Mucosa of stomach (tissue), 1 donor: ENCODE measurements around the gene PXMP4.
A peak's percentile ranks its signal among the peaks of the same experiment; 100 is the strongest.

Source experiments
- H3K27me3 ChIP-seq: one replicate; pipeline ENCODE4 v1.7.0; 2013; ENCODE audit warnings: mild to moderate bottlenecking, low read length; ENCODE audit not compliant: control insufficient read depth, insufficient read depth
- H3K36me3 ChIP-seq: one replicate; pipeline ENCODE4 v1.7.0; 2013; ENCODE audit warnings: low read length; ENCODE audit not compliant: control insufficient read depth, insufficient read depth
- H3K4me1 ChIP-seq: one replicate; pipeline ENCODE4 v1.7.0; 2013; ENCODE audit warnings: mild to moderate bottlenecking, low read length; ENCODE audit not compliant: control insufficient read depth, insufficient read depth
- H3K4me3 ChIP-seq: one replicate; pipeline ENCODE4 v1.7.0; 2013; ENCODE audit warnings: low read length
- H3K9ac ChIP-seq: one replicate; pipeline ENCODE4 v1.7.0; 2013; ENCODE audit warnings: mild to moderate bottlenecking, low read length, moderate library complexity
- H3K9me3 ChIP-seq: one replicate; pipeline ENCODE4 v1.7.0; 2013; ENCODE audit warnings: mild to moderate bottlenecking, low read length, moderate library complexity; ENCODE audit not compliant: control insufficient read depth
- donor health status: Pancreatic carcinoma.

The PXMP4 gene

DNA sequence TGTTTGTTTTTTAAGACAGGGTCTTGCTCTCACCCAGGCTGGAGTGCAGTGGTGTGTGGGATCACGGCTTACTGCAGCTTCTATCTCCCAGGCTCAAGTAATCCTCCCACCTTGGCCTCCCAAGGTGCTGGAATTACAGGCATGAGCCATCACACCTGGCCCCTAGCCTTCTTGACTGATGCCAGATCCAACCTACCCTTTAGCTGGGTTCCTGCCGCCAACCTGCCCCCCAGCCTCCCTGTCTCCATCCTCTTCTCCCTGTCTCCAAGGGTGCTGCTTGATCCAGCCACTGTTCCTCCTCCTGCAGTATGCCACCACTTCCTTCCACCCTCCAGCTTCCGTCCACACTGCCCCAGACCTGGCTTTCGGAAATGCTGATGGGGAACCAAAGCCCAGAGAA lies 61.2 kb downstream of the PXMP4 start:
- H3K4me1 ChIP-seq = peaks cover 34% of the 10 kb centered on the region
- no peak overlapping the region for H3K9ac ChIP-seq
- no peaks in the 10 kb centered on the region for H3K27me3 ChIP-seq
- H3K36me3 ChIP-seq = no peaks in the 10 kb centered on the region
- no peak overlapping the region for H3K4me3 ChIP-seq
- no peaks in the 10 kb centered on the region for H3K9me3 ChIP-seq

DNA sequence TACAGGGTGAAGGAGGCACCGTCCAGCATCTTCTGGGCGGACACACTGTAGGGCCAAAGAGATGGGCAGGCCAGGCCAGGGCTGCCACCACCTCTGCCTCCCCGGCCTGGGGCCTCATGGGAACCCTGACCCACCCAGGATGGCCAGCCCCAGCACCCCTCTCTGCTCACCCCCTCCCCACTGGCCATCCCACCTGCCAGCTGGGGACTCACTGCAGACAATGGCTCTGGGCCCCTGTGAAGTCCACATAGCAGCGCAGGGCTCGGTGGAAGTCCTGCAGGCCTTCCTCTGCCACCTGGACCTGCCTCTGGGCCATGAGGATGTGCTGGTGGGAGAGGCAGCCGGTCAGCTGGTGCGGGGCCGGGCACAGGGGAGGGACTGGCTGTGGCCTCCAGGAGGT lies 61.6 kb downstream of the PXMP4 start:
- H3K27me3 ChIP-seq = no peaks in the 10 kb centered on the region
- no peak overlapping the region for H3K9ac ChIP-seq
- no peaks in the 10 kb centered on the region for H3K9me3 ChIP-seq
- H3K36me3 ChIP-seq = no peaks in the 10 kb centered on the region
- H3K4me1 ChIP-seq = peaks cover 37% of the 10 kb centered on the region
- H3K4me3 ChIP-seq = no peak overlapping the region

GRCh38 chr20:33657704-33658095 lies 62.4 kb downstream of the PXMP4 start:
- Histone ChIP-seq H3K36me3 (no peaks in the 10 kb centered on the region), H3K27me3 (no peaks in the 10 kb centered on the region), H3K9ac (no peak overlapping the region), H3K9me3 (no peaks in the 10 kb centered on the region), H3K4me3 (no peak overlapping the region), H3K4me1 (peaks cover 39% of the 10 kb centered on the region)

- H3K9me3 ChIP-seq = no peaks in the 10 kb centered on the region
- peaks cover 41% of the 10 kb centered on the region for H3K4me1 ChIP-seq
- H3K27me3 ChIP-seq = no peaks in the 10 kb centered on the region
- no peak overlapping the region for H3K9ac ChIP-seq
- H3K4me3 ChIP-seq = no peak overlapping the region
- H3K36me3 ChIP-seq = no peaks in the 10 kb centered on the region
These were observed 63.1 kb downstream of the PXMP4 start for GRCh38 chr20:33656783-33657703.

DNA sequence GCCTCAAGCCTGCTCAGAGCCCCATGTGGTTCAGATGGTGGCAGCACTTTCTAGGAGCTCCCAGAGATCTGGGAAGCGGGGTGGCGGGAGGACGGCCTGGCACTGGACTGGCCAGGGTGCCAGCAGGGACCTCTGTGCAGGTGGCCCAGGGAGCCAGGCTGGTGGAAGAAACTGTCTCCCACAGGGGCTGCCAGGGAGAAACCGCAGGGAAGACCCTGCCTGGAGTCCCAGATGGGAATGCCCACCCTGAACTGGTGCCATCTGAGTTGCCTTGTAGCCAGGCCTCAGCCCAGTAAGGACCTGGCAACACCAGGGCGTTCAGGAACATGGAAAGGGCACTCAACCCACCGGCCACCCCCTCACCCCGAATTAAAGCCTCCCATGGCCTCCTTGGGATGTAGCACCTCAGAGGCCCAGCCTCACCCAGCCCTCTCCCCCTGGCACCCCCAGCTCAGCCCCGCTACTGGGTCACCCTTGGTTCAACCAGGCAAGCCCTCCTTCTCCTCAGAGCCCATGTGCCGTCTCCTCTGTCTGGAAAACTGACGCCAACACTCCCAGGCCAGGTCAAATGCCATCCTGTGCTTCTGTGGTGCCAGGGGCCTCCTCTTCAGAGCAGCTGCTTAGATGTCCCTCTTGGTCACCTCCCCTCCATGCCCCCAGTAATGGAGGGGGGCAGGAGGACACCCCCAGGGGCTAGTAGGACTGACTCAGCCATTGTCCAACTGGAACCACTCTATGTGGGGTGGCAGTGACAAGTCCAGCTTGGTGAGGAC lies 63.9 kb downstream of the PXMP4 start:
- Histone ChIP-seq H3K9me3 (no peaks in the 10 kb centered on the region), H3K4me3 (no peak overlapping the region), H3K36me3 (no peaks in the 10 kb centered on the region), H3K9ac (no peak overlapping the region), H3K27me3 (no peaks in the 10 kb centered on the region), H3K4me1 (peaks cover 49% of the 10 kb centered on the region)

- no peaks in the 10 kb centered on the region for H3K9me3 ChIP-seq
- H3K4me1 ChIP-seq = peaks cover 55% of the 10 kb centered on the region
- no peak overlapping the region for H3K4me3 ChIP-seq
- H3K36me3 ChIP-seq = no peaks in the 10 kb centered on the region
- H3K9ac ChIP-seq = no peak overlapping the region
- H3K27me3 ChIP-seq = no peaks in the 10 kb centered on the region
These were observed 64.9 kb downstream of the PXMP4 start for GRCh38 chr20:33655164-33655563.

- peak overlapping the region; percentile 15 for H3K9ac ChIP-seq
- H3K9me3 ChIP-seq = no peaks in the 10 kb centered on the region
- no peak overlapping the region for H3K4me3 ChIP-seq
- H3K4me1 ChIP-seq = peaks cover 59% of the 10 kb centered on the region
- H3K27me3 ChIP-seq = no peaks in the 10 kb centered on the region
- no peaks in the 10 kb centered on the region for H3K36me3 ChIP-seq
These were observed 65.4 kb downstream of the PXMP4 start for GRCh38 chr20:33654680-33655161.

DNA sequence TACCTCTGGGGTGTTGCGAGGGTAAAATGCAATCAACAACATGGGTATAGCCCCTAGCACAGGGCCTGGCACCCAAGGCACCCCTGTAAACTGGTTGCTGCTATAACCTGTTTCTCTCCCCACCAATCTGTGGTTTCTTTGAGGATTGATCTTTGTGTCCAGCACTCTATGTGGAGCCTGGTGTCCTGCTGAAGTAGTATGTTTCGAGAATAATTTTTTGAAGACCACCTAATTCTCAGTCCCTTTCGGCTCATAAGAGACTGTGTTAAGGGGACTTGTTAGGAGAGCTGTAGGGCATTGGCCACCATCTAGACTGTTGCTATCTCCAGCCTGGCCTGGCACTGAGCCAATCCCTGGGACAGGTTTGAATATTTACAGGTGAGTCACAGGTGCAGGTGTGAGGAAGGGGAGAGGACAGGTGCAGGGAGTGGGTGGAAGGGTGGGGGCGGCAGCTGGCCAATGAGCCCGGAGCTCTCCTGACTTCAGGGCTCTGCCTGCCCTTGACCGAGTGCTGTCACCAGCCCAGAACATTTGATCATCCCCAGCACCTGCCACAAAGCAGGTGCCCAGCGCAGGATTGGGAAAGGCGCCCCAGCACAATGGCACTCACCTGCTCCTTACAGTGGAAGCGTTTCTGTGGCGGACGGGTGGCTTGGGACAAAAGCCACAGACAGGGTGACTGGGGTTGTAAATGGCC lies 66.1 kb downstream of the PXMP4 start:
- Histone ChIP-seq H3K27me3 (no peaks in the 10 kb centered on the region), H3K4me3 (no peak overlapping the region), H3K9me3 (no peaks in the 10 kb centered on the region), H3K9ac (peak overlapping the region; percentile 19), H3K36me3 (no peaks in the 10 kb centered on the region), H3K4me1 (peaks cover 66% of the 10 kb centered on the region)

- Histone ChIP-seq H3K4me3 (no peak overlapping the region), H3K4me1 (peaks cover 71% of the 10 kb centered on the region)
These were observed 66.8 kb downstream of the PXMP4 start for GRCh38 chr20:33653218-33653899.

More at GRCh38 chr20:33653218-33653899, 66.8 kb downstream of the PXMP4 start:
- H3K27me3 ChIP-seq = no peaks in the 10 kb centered on the region
- H3K9ac ChIP-seq = peak overlapping the region; percentile 19
- no peaks in the 10 kb centered on the region for H3K36me3 ChIP-seq
- no peaks in the 10 kb centered on the region for H3K9me3 ChIP-seq
